GM12872 (cell line): Measurements from ENCODE around the gene ZNF695.

Experiments used
- TF ChIP-seq, protein P1 (sequence below): IDR thresholded peaks from 3 replicates; pipeline ENCODE4 v1.5.1; 2011; ENCODE audit warnings: low read depth, mild to moderate bottlenecking, low read length, moderate library complexity; ENCODE audit not compliant: insufficient read depth

ZNF695 gene

DNA sequence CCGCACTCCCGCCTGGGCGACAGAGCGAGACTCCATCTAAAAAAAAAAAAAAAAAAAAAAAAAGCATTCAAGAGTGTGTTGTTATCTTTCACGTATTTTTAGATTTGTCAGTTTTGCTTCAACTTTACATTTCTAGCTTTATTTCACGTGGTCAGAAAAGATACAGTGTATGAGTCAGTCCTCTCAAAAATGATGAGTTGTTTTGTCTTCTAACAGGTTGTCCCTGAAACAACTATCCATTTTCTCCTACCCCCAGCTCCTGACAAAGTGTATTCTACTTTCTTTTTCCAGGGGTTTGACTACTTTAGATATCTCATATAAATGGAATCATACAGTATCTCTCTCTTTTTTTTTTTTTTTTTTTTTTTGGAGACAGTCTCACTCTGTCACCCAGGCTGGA is 5.5 kb upstream of the ZNF695 start:
- TF ChIP-seq, protein P1, sequence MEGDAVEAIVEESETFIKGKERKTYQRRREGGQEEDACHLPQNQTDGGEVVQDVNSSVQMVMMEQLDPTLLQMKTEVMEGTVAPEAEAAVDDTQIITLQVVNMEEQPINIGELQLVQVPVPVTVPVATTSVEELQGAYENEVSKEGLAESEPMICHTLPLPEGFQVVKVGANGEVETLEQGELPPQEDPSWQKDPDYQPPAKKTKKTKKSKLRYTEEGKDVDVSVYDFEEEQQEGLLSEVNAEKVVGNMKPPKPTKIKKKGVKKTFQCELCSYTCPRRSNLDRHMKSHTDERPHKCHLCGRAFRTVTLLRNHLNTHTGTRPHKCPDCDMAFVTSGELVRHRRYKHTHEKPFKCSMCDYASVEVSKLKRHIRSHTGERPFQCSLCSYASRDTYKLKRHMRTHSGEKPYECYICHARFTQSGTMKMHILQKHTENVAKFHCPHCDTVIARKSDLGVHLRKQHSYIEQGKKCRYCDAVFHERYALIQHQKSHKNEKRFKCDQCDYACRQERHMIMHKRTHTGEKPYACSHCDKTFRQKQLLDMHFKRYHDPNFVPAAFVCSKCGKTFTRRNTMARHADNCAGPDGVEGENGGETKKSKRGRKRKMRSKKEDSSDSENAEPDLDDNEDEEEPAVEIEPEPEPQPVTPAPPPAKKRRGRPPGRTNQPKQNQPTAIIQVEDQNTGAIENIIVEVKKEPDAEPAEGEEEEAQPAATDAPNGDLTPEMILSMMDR = no peak

DNA sequence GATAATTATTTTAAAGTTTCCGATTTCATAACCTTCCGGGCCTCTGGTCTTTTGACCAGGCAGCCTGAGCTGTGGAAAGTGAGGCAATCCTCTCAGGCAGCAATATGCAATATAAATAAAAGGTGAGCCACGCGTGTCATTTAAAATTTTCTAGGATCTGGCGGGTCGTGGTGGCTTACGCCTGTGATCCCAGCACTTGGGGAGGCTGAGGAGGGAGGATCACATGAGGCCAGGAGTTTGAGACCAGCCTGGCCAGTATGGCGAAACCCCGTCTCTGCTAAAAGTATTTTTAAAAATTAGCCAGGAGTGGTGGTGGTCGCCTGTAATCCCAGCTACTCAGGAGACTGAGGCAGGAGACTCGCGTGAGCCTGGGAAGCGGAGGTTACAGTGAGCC is 546 bp upstream of the ZNF695 start:
- TF ChIP-seq, protein P1 = no peak

DNA sequence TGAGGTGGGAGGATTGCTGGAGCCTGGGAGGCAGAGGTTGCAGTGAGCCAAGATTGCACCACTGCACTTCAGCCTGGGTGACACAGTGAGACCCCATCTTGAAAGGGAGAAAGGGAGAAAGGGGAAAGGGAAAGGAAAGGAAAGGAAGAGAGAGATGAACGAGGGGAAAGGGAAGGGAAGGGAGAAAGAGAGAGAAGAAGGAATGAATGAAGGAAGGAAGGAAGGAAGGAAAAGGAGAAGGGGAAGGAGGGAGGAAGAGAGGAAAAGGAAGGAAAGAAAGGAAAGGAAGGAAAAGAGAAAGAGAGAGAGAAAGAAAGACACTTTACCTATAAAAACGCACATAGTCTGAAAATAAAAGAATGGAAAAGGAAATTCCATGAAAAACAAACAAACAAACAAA is 18.0 kb downstream of the ZNF695 start:
- TF ChIP-seq, protein P1 = no peak

DNA sequence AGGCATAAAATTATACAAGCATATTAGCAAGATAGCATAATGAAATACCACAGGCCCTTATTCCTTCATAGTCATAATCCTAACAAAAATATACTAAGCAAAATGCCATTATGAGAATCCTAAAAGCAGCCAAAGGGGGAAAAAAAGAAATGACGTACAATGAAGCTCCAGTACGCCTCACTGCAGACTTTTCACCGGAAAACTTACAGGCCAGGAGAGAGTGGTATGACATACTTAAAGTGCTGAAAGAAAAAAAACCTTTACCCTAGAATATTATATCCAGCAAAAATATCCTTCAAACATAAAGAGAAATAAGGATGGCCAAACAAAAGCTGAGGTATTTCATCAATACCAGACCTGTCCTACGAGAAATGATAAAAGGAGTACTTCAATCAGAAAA is 19.5 kb downstream of the ZNF695 start:
- TF ChIP-seq, protein P1 = no peak

DNA sequence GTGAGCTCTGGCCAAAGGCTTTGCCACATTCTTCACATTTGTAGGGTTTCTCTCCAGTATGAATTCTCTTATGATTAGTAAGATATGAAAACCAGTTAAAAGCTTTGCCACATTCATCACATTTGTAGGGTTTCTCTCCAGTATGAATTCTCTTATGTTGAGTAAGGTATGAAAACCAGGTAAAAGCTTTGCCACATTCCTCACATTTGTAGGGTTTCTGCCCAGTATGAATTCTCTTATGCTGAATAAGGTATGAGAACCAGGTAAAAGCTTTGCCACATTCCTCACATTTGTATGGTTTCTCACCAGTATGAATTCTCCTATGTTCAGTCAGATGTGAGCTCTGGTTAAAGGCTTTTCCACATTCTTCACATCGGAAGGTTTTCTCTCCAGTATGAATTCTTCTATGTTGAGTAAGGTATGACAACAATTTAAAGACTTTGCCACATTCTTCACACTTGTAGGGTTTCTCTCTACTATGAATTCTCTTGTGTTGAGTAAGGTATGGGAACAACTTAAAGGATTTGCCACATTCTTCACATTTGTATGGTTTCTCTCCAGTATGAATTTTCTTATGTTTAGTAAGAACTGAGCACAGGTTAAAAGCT is 20.7 kb downstream of the ZNF695 start:
- TF ChIP-seq, protein P1 = no peak

DNA sequence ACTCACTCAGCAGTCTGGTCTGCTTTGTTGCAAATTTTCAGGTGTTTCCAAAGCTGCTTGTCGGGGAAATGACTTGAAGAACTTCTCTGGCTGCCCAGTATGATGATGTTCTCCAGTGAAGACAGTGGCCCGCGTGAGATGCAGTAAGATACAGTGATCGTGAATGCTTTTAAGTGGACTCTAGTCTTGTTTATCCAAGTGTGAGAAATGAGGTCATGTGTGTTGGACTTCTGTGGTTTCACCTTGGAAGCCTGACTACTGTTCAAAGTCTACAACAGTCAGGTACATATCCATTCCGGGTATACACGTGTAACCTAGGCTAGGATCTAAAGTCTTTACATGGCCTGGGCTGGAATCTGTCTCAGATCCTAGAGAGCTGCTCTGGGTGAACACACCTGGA is 29.1 kb downstream of the ZNF695 start:
- TF ChIP-seq, protein P1 = no peak

DNA sequence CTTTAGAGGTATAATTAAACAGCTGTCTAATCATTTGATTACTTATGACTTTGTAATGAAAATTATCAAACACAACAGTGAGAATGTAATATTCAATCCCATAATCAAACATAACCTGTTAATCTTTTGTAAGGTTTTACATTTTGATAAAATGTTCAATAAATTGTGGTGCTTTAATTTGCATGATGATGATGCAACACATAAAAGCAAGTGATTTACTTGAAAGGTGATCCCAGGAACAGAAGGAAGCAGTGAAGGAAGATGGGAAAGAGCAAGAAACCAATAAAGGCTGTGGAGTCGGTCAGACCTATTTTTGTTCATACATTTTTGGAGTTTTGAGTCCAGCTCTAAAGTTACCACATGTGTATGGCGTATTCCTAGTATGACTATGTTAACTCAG is 29.6 kb downstream of the ZNF695 start:
- TF ChIP-seq, protein P1 = no peak
